GM12878 (cell line): ENCODE results near the gene ADD2. TPM values are rescaled to one million over a fixed set of nuclear protein-coding genes. Genes with fewer than 3 reads are reported as not detected.

Experiments
- ATAC-seq: fragments of 200-7000 bp; cut with Tn5 transposase; 3 replicates; pipeline ENCODE4 v1.9.1; 2020; ENCODE audit warnings: mild to moderate bottlenecking, moderate library complexity
- BruUV-seq: library from RNA; stranded (reverse); fragments of 400-500 nt; replicated peaks from 2 replicates; lab custom pipeline; 2021; lab: Mats Ljungman, UMichigan
- CTCF ChIA-PET: fragments of 300-600 bp; sonication (Branson Sonifier 250); formaldehyde crosslinking; extraction: SDS; loops from one replicate; lab custom pipeline; 2021; ENCODE audit warnings: inconsistent platforms; lab: Yijun Ruan, JAX
- POLR2A ChIA-PET: fragments of 350-600 bp; formaldehyde crosslinking; extraction: SDS; loops from one replicate; lab custom pipeline; 2021; ENCODE audit warnings: inconsistent platforms; lab: Charles Lee
- RAD21 ChIA-PET: fragments of 300-600 bp; sonication (Branson Sonifier 250); formaldehyde crosslinking; loops from one replicate; lab custom pipeline; 2023; ENCODE audit warnings: antibody characterized with exemption; ENCODE audit not compliant: unreplicated experiment; lab: Charles Lee
- SMC1A ChIA-PET: fragments of 300-600 bp; sonication (Branson Sonifier 250); formaldehyde crosslinking; loops from one replicate; lab custom pipeline; 2023; ENCODE audit not compliant: unreplicated experiment, uncharacterized antibody; lab: Charles Lee
- DNase-seq: peaks from one replicate; pipeline ENCODE4 v3.0.0-alpha.2; 2011; ENCODE audit warnings: low read depth, low spot score
- FAIRE-seq: peaks from 3 replicates; lab custom pipeline; 2011; peaks lifted over from hg19 to GRCh38; lab: Jason Lieb, UNC
- H2AFZ ChIP-seq: 2 replicates; pipeline ENCODE4 v1.6.0; 2011; ENCODE audit warnings: low read depth, low read length, control low read depth; ENCODE audit not compliant: control insufficient read depth
- H3K27ac ChIP-seq: 2 replicates; pipeline ENCODE4 v1.5.1; 2011; ENCODE audit warnings: control low read depth; ENCODE audit not compliant: control insufficient read depth, insufficient read depth
- H3K27me3 ChIP-seq, 2 experiments: replicated peaks in 1 of 2; 2 replicates each; pipeline versions ENCODE4 v1.6.0 to v1.6.1; 2011; ENCODE audit warnings: low read length in 1 of 2; ENCODE audit not compliant: control insufficient read depth in 2 of 2, insufficient read depth in 2 of 2
- H3K36me3 ChIP-seq, 2 experiments: 2 replicates each; pipeline ENCODE4 v1.5.1; 2011; ENCODE audit warnings: low read length in 1 of 2; ENCODE audit not compliant: control insufficient read depth in 2 of 2, insufficient read depth in 2 of 2
- H3K4me1 ChIP-seq: 2 replicates; pipeline ENCODE4 v1.6.1; 2011; ENCODE audit warnings: mild to moderate bottlenecking, low read length, moderate library complexity, mixed read lengths; ENCODE audit not compliant: control insufficient read depth, insufficient read depth
- H3K4me2 ChIP-seq: 2 replicates; pipeline ENCODE4 v1.6.0; 2011; ENCODE audit warnings: control low read depth; ENCODE audit not compliant: control insufficient read depth, insufficient read depth
- H3K4me3 ChIP-seq: fragments of 200-600 bp; sonication (generic); 2 replicates; pipeline ENCODE4 v1.5.1; 2016
- H3K79me2 ChIP-seq: 2 replicates; pipeline ENCODE4 v1.6.0; 2011; ENCODE audit warnings: low read length; ENCODE audit not compliant: control insufficient read depth, insufficient read depth
- H3K9ac ChIP-seq: 2 replicates; pipeline ENCODE4 v1.8.0; 2011; ENCODE audit warnings: low read length, control low read depth, mixed read lengths; ENCODE audit not compliant: control insufficient read depth, insufficient read depth
- H3K9me3 ChIP-seq: replicated peaks from 3 replicates; pipeline ENCODE4 v1.5.1; 2011; ENCODE audit warnings: mild to moderate bottlenecking, low read length; ENCODE audit not compliant: control insufficient read depth, insufficient read depth
- H4K20me1 ChIP-seq: 2 replicates; pipeline ENCODE4 v1.6.0; 2011; ENCODE audit not compliant: control insufficient read depth, insufficient read depth
- CREB1 ChIP-seq: IDR thresholded peaks from 2 replicates; pipeline ENCODE4 v1.6.1; 2012; ENCODE audit warnings: low read depth, mild to moderate bottlenecking, inconsistent platforms
- EED ChIP-seq: sonication (generic); IDR thresholded peaks from 2 replicates; pipeline ENCODE4 v1.6.1; 2016; ENCODE audit warnings: antibody characterized with exemption, low read depth
- ETV6 ChIP-seq, 2 experiments: fragments of 450-650 bp in 1 of 2; IDR thresholded peaks in 1 of 2; conservative IDR thresholded peaks in 1 of 2; 2 replicates each; pipeline ENCODE4 v1.6.1; 2014; ENCODE audit warnings: antibody characterized with exemption in 1 of 2, borderline replicate concordance in 1 of 2, low read depth in 1 of 2, mild to moderate bottlenecking in 1 of 2, moderate library complexity in 1 of 2
- IKZF1 ChIP-seq: fragments of 450-650 bp; conservative IDR thresholded peaks from 2 replicates; pipeline ENCODE4 v1.6.1; 2017; ENCODE audit warnings: antibody characterized with exemption, mild to moderate bottlenecking
- IRF4 ChIP-seq: IDR thresholded peaks from 2 replicates; pipeline ENCODE4 v1.6.1; 2011; ENCODE audit warnings: low read depth, low read length
- NRF1 ChIP-seq: conservative IDR thresholded peaks from 2 replicates; pipeline ENCODE4 v1.6.1; 2011; ENCODE audit warnings: mild to moderate bottlenecking, low read depth, low read length, improper control_type of control experiment
- RB1 ChIP-seq: fragments of 450-650 bp; formaldehyde crosslinking; IDR thresholded peaks from 2 replicates; pipeline ENCODE4 v1.6.1; 2017; ENCODE audit warnings: mild to moderate bottlenecking, borderline replicate concordance
- RBBP5 ChIP-seq: fragments of 200-600 bp; sonication (generic); conservative IDR thresholded peaks from 2 replicates; pipeline ENCODE4 v1.6.1; 2016
- WGBS: methylation state at CpG from one replicate; pipeline ENCODE4 v1.1.6; 2016; ENCODE audit warnings: low lambda C conversion rate; ENCODE audit not compliant: insufficient replicate concordance, insufficient coverage; ENCODE audit errors: missing lambda C conversion rate; 5-methylcytosine and 5-hydroxymethylcytosine counted together
- in situ Hi-C: fragments of 300-500 bp; cut with MboI; formaldehyde crosslinking; loops from 9 replicates; pipeline ENCODE4 v1.14.3; 2018; ENCODE audit warnings: mixed read lengths
- intact Hi-C: fragments of 100-400 bp; cut with micrococcal nuclease; formaldehyde crosslinking; loops from one replicate; pipeline ENCODE4 v1.14.2; 2022; ENCODE audit not compliant: unreplicated experiment
- polyA plus RNA-seq, 11 experiments: library from polyadenylated mRNA; depleted of rRNA in 4 of 11; unstranded in 6 of 11; stranded (reverse) in 5 of 11; fragments of >200 nt; fragmentation: Nextera tagmentation in 4 of 11; fragmentation: Illumina TruSeq in 1 of 11; extraction: Ambion mirVana in 4 of 11; extraction: Trizol in 1 of 11; gene quantifications; 1 replicate in 1 of 11; 2 replicates in 10 of 11; pipeline versions ENCODE4 v1.2.1 to v1.2.3, GENCODE V29; 2011 to 2016; ENCODE audit warnings: inconsistent platforms in 2 of 11, missing spikeins in 2 of 11, low read depth in 1 of 11
- total RNA-seq, 4 experiments: library from RNA; depleted of rRNA in 3 of 4; stranded (reverse); fragments of >200 nt in 3 of 4; fragmentation: Illumina TruSeq in 1 of 4; extraction: Trizol in 1 of 4; gene quantifications; 2 replicates each; pipeline versions ENCODE4 v1.2.1 to v1.2.3, GENCODE V29; 2013 to 2021
- TF ChIP-seq, protein P1 (sequence below): fragments of 450-650 bp; formaldehyde crosslinking; IDR thresholded peaks from 2 replicates; pipeline ENCODE4 v1.5.0; 2022; ENCODE audit warnings: mild to moderate bottlenecking, missing genetic modification characterization
- TF ChIP-seq, protein P2 (sequence below): IDR thresholded peaks from 2 replicates; pipeline ENCODE4 v1.6.1; 2012; ENCODE audit warnings: low read length, inconsistent platforms
- TF ChIP-seq, protein P3 (sequence below): IDR thresholded peaks from 2 replicates; pipeline ENCODE4 v1.6.1; 2011; ENCODE audit warnings: borderline replicate concordance, low read depth, mild to moderate bottlenecking, moderate library complexity, low read length; ENCODE audit not compliant: insufficient read depth, poor library complexity, severe bottlenecking

The ADD2 gene
- total and polyA plus RNA-seq, 10 of the 15 experiments (the other 5 are each of a cell fraction or from before 2014, with no cell fraction given): 0.05 to 0.13 (median 0.08) TPM; not detected in 7

DNA sequence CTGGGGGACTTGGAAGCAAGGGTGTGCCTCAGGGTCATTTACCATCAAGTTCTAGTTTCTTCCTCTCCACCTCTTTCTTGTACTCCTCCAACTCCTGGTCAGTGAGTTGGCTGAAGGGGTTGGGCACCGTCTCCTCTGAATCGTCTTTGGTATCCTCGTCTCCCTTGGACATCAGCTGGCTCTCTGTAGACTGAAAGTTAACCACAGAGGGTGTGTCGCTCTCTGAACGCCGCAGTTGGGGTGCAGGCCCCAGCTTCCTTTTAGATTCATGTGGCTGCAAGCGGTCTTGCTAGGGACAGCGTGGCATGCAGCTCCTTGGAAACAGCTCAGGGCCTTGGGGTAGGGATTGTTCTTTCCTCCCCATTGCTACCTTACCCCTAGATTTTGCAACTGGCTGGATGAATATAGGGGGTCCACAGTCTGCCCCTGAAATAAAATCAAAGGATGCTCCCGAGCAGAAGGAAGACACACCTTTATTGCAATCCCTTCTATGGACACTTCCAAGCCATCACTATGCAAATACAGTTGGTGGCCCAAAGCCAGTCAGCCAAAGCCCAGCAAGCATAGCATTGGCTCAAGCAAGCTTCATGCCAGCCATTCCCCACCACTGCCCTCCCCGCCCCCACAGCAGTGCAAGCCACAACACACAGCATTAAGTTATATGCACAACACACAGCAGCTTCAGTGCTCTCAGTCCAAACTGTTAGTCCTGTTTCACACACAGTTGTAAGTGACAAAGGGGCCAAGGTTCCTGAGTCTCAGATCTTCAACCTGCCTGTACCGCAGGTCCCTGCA is 93.2 kb downstream of the ADD2 start:
- ChIA-PET SMC1A (no interaction called here), CTCF (no interaction called here), POLR2A (interaction anchor here (0.5 kb wide), 1 partner anchor 1352 kb away, joined by 3 read pairs; no protein-coding TSS in a partner anchor), RAD21 (no interaction called here)
- no peaks in the 10 kb centered on the region for H3K79me2 ChIP-seq
- H2AFZ ChIP-seq: no peak overlapping the region
- in situ Hi-C loops (no loop called here), intact Hi-C loops (no loop called here)
- H3K27ac ChIP-seq: no peak overlapping the region
- FAIRE-seq: no peak
- H3K9me3 ChIP-seq: no peaks in the 10 kb centered on the region
- BruUV-seq: no TSS peak
- 41% methylated on average over 11 of the region's 11 CpGs for WGBS
- no peaks in the 10 kb centered on the region for H4K20me1 ChIP-seq
- ATAC-seq: no peak
- no peak overlapping the region for H3K4me3 ChIP-seq
- DNase-seq: no peak
- H3K4me2 ChIP-seq: no peak overlapping the region
- TF ChIP-seq, protein P1, sequence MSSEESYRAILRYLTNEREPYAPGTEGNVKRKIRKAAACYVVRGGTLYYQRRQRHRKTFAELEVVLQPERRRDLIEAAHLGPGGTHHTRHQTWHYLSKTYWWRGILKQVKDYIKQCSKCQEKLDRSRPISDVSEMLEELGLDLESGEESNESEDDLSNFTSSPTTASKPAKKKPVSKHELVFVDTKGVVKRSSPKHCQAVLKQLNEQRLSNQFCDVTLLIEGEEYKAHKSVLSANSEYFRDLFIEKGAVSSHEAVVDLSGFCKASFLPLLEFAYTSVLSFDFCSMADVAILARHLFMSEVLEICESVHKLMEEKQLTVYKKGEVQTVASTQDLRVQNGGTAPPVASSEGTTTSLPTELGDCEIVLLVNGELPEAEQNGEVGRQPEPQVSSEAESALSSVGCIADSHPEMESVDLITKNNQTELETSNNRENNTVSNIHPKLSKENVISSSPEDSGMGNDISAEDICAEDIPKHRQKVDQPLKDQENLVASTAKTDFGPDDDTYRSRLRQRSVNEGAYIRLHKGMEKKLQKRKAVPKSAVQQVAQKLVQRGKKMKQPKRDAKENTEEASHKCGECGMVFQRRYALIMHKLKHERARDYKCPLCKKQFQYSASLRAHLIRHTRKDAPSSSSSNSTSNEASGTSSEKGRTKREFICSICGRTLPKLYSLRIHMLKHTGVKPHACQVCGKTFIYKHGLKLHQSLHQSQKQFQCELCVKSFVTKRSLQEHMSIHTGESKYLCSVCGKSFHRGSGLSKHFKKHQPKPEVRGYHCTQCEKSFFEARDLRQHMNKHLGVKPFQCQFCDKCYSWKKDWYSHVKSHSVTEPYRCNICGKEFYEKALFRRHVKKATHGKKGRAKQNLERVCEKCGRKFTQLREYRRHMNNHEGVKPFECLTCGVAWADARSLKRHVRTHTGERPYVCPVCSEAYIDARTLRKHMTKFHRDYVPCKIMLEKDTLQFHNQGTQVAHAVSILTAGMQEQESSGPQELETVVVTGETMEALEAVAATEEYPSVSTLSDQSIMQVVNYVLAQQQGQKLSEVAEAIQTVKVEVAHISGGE: no peak
- TF ChIP-seq RBBP5 (no peak), RB1 (no peak), NRF1 (no peak), IKZF1 (no peak), IRF4 (no peak), ETV6 (conservative IDR thresholded peaks at IDR 0.05 in 1 of 2, IDR thresholded peaks at IDR 0.05 in 1 of 2; ENCODE audit: borderline replicate concordance in 1 of 2, low read depth in 1 of 2) (no peak), CREB1 (no peak), EED (no peak)
- TF ChIP-seq, protein P2, sequence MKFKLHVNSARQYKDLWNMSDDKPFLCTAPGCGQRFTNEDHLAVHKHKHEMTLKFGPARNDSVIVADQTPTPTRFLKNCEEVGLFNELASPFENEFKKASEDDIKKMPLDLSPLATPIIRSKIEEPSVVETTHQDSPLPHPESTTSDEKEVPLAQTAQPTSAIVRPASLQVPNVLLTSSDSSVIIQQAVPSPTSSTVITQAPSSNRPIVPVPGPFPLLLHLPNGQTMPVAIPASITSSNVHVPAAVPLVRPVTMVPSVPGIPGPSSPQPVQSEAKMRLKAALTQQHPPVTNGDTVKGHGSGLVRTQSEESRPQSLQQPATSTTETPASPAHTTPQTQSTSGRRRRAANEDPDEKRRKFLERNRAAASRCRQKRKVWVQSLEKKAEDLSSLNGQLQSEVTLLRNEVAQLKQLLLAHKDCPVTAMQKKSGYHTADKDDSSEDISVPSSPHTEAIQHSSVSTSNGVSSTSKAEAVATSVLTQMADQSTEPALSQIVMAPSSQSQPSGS: no peak
- TF ChIP-seq, protein P3, sequence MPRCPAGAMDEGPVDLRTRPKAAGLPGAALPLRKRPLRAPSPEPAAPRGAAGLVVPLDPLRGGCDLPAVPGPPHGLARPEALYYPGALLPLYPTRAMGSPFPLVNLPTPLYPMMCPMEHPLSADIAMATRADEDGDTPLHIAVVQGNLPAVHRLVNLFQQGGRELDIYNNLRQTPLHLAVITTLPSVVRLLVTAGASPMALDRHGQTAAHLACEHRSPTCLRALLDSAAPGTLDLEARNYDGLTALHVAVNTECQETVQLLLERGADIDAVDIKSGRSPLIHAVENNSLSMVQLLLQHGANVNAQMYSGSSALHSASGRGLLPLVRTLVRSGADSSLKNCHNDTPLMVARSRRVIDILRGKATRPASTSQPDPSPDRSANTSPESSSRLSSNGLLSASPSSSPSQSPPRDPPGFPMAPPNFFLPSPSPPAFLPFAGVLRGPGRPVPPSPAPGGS: no peak
- H3K27me3 ChIP-seq: no peaks in the 10 kb centered on the region; a peak in 3 of 4 replicates
- H3K36me3 ChIP-seq: no peaks in the 10 kb centered on the region
- no peaks in the 10 kb centered on the region for H3K4me1 ChIP-seq
- H3K9ac ChIP-seq: no peak overlapping the region
